ENCODE data around the gene XAGE2.

The XAGE2 gene

GRCh38 chrX:52352551-52352950, 16.3 kb upstream of the XAGE2 start:
- H3K4me1 ChIP-seq (ENCODE audit: insufficient read depth, low read length, poor library complexity, severe bottlenecking), result no peaks in the 10 kb centered on the region
- H3K9me3 ChIP-seq (ENCODE audit: insufficient read depth, low read depth, low read length), result no peaks in the 10 kb centered on the region
- H3F3A ChIP-seq (ENCODE audit: low read depth), result no peaks in the 10 kb centered on the region
- no peak overlapping the region for H3K4me2 ChIP-seq (ENCODE audit: low read depth, low read length, poor library complexity, severe bottlenecking)
- no peaks in the 10 kb centered on the region for H3K27me3 ChIP-seq (ENCODE audit: insufficient read depth, low read length, poor library complexity, severe bottlenecking)
- no peaks in the 10 kb centered on the region for H3K9me2 ChIP-seq (replicated peaks; ENCODE audit: low read depth, low read length)
- H2AFZ ChIP-seq (ENCODE audit: low read length), result no peak overlapping the region
- no peaks in the 10 kb centered on the region for H3K36me3 ChIP-seq (ENCODE audit: insufficient read depth, low read length)
- TF ChIP-seq CTCF (conservative IDR thresholded peaks at IDR 0.05; ENCODE audit: low read length) (no peak), EZH2phosphoT487 (IDR thresholded peaks at IDR 0.05; ENCODE audit: borderline replicate concordance) (no peak)
- H3K9ac ChIP-seq (ENCODE audit: low read depth, low read length, poor library complexity, severe bottlenecking), result no peak overlapping the region
- no peaks in the 10 kb centered on the region for H4K20me1 ChIP-seq (ENCODE audit: insufficient read depth, low read length, poor library complexity, severe bottlenecking)
- H3K79me2 ChIP-seq (ENCODE audit: insufficient read depth, low read length), result no peaks in the 10 kb centered on the region
- H3K4me3 ChIP-seq (ENCODE audit: low read length, poor library complexity, severe bottlenecking), result no peak overlapping the region

- Histone ChIP-seq H3F3A (ENCODE audit: low read depth) (no peaks in the 10 kb centered on the region), H3K9me3 (ENCODE audit: insufficient read depth, low read depth, low read length) (no peaks in the 10 kb centered on the region), H3K36me3 (ENCODE audit: insufficient read depth, low read length) (no peaks in the 10 kb centered on the region), H3K4me3 (ENCODE audit: low read length, poor library complexity, severe bottlenecking) (no peak overlapping the region), H3K9me2 (replicated peaks; ENCODE audit: low read depth, low read length) (no peaks in the 10 kb centered on the region), H4K20me1 (ENCODE audit: insufficient read depth, low read length, poor library complexity, severe bottlenecking) (no peaks in the 10 kb centered on the region), H3K27me3 (ENCODE audit: insufficient read depth, low read length, poor library complexity, severe bottlenecking) (no peaks in the 10 kb centered on the region), H3K4me2 (ENCODE audit: low read depth, low read length, poor library complexity, severe bottlenecking) (no peak overlapping the region), H3K4me1 (ENCODE audit: insufficient read depth, low read length, poor library complexity, severe bottlenecking) (no peaks in the 10 kb centered on the region), H2AFZ (ENCODE audit: low read length) (no peak overlapping the region), H3K79me2 (ENCODE audit: insufficient read depth, low read length) (no peaks in the 10 kb centered on the region), H3K9ac (ENCODE audit: low read depth, low read length, poor library complexity, severe bottlenecking) (no peak overlapping the region)
- TF ChIP-seq CTCF (conservative IDR thresholded peaks at IDR 0.05; ENCODE audit: low read length) (no peak), EZH2phosphoT487 (IDR thresholded peaks at IDR 0.05; ENCODE audit: borderline replicate concordance) (no peak)
Observed at GRCh38 chrX:52353838-52354237, 15.0 kb upstream of the XAGE2 start.

GRCh38 chrX:52355108-52355507, 13.7 kb upstream of the XAGE2 start:
- H3F3A ChIP-seq (ENCODE audit: low read depth), result no peaks in the 10 kb centered on the region
- no peak overlapping the region for H2AFZ ChIP-seq (ENCODE audit: low read length)
- no peaks in the 10 kb centered on the region for H3K79me2 ChIP-seq (ENCODE audit: insufficient read depth, low read length)
- H3K9me3 ChIP-seq (ENCODE audit: insufficient read depth, low read depth, low read length), result no peaks in the 10 kb centered on the region
- H4K20me1 ChIP-seq (ENCODE audit: insufficient read depth, low read length, poor library complexity, severe bottlenecking), result no peaks in the 10 kb centered on the region
- H3K4me2 ChIP-seq (ENCODE audit: low read depth, low read length, poor library complexity, severe bottlenecking), result no peak overlapping the region
- H3K4me1 ChIP-seq (ENCODE audit: insufficient read depth, low read length, poor library complexity, severe bottlenecking), result no peaks in the 10 kb centered on the region
- no peak overlapping the region for H3K4me3 ChIP-seq (ENCODE audit: low read length, poor library complexity, severe bottlenecking)
- H3K9ac ChIP-seq (ENCODE audit: low read depth, low read length, poor library complexity, severe bottlenecking), result no peak overlapping the region
- H3K27me3 ChIP-seq (ENCODE audit: insufficient read depth, low read length, poor library complexity, severe bottlenecking), result no peaks in the 10 kb centered on the region
- no peaks in the 10 kb centered on the region for H3K9me2 ChIP-seq (replicated peaks; ENCODE audit: low read depth, low read length)
- TF ChIP-seq CTCF (conservative IDR thresholded peaks at IDR 0.05; ENCODE audit: low read length) (no peak), EZH2phosphoT487 (IDR thresholded peaks at IDR 0.05; ENCODE audit: borderline replicate concordance) (no peak)
- no peaks in the 10 kb centered on the region for H3K36me3 ChIP-seq (ENCODE audit: insufficient read depth, low read length)

All from Loucy (cell line).